RKO (cell line): ENCODE results near the gene KIF26B.

Experiments
- DNase-seq: peaks from one replicate; pipeline ENCODE4 v3.0.0-alpha.2; 2016; ENCODE audit warnings: low spot score

KIF26B gene

DNA sequence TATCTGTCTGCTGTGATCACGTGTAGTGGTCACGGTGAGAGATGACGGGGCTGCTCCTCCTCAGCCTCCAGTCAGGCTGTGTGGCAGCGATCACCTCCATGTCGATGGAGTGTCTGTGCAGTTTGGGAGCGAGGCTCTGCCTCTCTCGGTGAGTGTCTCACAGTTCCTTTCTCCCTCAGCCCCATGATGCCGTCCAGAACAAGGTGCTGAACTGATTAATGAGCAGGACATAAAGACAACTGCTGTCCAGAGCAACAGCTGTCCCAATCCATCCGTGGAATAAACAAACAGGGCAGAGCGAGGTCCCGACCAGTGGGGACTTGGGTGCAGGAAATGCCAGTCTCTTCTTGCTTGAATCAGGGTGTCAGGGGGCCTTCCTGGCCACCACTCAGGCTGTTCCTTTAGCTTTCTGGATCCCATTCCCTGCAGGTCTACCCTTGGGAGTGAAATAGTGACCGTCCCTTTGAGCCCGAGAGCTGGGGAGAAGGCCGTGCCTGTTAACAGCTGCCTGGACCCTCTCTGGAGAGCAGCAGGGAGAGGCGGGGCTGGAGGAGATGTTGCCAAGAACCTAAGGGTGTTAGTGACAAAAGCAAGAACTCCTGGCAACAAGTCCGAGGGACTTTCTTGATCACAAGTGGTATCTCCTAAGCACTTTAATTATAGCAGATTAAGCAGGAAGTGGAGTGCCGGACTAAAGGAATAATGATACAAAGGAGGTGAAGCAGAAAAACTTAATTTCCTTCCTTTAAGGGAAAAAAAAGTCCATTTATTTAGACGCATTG, 443.9 kb downstream of the KIF26B start:
- DNase-seq: no peak

DNA sequence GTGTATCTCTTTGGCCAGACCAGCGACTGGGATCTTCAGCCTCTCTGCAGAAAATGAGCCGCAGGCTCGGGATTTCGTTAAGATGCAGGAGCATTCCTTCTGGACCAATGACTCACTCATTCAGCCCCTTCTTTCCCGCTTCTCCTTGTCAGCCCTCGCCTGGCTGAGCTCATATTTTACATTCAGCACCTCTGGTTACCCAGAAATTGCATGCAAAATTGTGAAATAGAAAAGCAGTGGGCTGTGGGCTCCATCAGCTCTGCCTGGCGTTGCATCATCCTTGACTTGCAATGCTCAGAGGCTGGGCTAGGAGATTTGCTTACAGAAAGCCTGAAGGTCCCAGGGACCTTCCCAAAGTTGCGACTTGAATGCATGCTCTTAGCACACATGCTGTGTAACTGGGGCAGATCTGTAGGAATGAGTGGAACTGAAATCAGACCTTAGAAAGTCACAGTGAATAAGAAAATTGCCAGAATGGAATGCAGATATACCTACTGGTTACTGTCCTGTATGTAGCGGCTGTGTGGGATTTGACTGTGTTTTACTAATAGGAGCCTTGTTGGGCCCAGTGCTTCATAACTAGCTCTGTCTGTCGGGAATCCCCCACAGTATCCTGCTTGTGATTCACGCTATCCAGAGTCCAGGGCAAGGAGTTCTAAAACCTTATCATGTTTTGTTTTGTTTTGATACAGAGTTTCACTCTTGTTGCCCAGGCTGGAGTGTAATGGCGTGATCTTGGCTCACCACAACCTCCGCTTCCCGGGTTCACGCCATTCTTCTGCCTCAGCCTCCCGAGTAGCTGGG, 444.8 kb downstream of the KIF26B start:
- no peak for DNase-seq

DNA sequence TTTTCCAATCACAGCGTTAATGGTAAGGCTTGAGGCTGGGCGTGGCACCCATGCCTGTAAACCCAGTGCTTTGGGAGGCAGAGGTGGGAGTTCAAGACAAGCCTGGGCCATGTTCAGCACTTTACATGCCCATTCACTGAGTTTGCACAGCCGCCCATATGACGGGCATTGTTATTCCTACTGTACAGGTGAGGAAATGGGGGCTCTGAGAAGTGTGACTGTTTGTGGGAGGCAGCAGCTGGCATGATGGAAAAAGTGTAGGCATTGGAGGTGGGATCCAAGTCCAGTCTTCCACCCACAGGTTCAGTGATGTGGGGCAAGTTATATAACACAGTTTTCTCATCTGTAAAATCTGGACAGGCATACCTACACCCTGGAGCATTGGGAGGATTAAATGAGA, 445.9 kb downstream of the KIF26B start:
- DNase-seq: no peak

DNA sequence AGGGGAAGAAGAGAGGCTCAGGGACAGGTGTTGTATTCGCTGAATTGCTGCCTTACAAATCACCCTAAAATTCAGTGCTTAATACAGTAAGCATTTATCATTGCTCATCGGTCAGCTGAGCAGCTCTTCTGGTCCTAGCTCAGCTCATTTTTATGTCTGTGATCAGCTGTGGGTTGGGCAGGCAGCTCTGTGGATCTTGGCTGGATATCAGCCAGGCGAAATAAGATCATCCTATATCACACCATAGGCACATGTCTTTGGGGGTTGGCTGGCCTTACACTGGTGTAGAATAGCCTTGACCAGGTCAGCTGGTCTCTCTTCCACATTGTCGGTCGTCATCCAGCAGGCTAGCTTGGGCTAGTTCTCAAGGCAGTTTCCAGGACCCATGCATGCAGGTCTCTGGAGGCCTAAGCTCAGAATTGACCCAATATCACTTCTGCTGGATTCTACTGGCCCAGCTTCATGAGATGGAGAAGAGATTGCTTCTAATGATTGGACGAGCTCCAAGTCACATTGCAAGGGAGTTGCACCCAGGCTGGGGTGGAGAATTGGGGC, 448.6 kb downstream of the KIF26B start:
- DNase-seq: no peak

DNA sequence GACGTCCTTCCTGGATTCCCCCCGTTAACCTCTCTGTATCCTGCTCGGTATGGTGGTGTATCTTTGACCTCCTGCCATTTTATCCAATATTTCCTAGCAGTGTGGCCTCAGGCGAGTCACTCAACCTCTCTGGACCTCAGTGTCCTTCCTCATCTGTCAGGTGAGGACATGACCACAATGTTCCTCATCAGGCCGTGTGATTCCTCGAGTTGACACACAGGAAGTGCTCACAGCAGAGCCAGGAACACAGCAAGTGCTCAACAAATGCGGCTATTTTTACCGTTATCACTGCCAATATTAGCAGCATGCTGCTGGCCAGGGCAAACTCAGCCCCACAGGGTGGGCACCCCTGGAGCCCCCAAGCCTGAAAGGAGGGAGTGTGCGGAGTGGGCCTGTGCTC, 450.2 kb downstream of the KIF26B start:
- DNase-seq: peak; percentile 5

DNA sequence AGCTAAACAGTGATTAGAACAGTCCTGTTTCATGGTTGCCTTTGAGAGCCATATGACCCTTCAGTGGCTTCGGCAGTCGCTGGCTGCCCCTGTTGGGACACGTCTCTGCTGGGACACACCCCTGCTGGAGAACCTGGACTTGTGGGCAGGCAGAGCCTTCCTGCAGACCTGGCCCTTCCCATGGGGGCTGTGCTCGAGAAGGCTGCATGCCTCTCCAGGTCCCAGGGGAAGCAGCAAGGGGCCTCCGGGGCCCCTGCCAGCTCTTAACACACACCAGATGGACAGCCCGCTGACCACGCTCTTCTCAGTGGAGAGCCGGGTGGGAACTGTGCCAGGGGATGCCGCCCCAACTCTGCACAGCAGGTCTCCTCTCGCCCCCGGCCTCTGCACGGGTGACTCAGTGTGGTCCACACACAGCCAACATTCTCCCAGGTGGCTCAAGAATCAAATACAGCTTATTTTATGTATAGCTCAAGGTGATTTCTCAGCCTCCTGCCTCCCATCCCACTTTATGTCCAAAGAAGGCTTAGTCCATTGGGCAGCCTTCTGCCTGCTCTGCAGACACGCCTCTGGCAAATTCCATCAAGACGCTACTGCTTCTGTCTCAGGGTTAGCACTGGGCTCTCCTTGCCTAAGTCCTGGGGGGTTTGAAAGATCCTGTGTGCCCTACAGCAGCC, 450.8 kb downstream of the KIF26B start:
- DNase-seq: no peak

DNA sequence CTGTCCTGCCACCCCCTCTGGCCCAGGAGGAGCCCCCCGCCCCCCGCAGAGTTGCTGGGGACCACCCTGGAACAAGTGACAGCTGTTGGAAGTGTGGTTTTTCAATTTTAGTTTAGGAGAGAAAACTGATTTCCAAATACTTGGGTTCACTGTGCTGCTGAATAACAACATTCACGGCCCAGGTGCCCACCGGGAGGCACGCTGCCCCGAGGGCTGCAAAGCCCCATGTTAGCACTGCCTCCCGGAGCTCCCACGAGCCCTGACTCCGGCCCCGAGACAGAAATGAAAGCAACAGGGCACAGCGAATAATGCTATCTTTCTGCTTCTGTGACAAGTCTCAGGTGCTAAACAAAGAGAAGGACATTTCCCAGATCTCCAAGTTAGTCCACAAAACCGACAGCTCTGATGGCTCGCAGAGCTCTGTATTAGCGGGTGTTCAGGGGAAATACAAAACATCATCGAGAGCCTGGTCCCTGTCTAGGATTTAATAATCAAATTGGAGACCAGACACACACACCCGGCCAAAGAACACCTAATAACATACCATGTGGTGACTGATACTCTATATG, 451.5 kb downstream of the KIF26B start:
- DNase-seq: no peak

DNA sequence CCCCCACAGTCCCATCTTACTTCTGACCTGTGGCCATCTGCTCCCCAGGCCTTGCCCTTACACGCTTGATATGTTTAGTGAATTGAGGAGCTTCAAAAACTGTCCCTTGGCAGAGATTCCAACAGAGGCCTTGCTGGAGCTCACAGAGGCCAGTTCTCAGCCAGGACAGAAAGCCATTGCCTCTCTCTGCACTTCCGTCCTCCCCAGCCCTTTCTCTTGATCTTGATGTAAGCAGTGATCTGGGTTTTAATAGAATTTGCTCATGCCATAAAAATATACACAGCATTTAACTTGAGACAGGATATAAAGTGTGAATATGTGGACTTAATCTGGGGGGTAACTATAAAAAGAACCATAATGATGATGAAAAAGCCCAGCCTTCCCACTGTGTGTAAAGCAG, 453.5 kb downstream of the KIF26B start:
- DNase-seq: no peak

DNA sequence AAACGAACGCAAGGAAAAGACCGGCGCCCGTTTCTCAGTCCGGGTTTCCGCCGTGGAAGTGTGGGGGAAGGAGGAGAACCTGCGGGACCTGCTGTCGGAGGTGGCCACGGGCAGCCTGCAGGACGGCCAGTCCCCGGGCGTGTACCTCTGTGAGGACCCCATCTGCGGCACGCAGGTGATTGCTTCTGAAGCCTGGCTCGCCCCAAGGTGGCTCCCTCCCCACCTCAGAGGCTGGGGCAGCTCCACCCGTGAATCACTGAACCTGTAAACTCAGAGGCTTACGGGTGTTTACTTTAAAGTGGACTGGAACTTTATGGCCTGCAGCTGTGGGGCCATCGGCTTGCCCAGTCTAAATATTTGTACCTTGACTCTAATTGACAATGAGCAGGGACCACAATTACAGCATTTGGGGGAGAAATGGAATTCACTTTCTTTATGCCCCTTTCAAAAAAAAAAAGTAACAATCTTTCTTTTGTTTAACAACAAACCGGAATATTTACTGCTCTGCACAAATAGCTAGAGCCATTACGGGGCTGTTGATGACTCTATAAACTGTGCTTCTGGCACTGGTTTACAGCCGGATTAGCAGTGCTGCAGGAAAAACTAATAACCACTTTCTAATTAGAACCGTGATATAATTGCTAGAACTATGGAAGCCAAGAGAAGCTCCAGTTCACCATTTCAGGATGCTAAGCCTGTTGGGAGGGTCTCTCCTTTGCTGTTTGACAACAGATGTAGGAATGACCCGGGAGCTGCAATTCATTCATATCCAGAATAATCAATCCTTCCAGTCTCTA, 454.8 kb downstream of the KIF26B start:
- DNase-seq: no peak

DNA sequence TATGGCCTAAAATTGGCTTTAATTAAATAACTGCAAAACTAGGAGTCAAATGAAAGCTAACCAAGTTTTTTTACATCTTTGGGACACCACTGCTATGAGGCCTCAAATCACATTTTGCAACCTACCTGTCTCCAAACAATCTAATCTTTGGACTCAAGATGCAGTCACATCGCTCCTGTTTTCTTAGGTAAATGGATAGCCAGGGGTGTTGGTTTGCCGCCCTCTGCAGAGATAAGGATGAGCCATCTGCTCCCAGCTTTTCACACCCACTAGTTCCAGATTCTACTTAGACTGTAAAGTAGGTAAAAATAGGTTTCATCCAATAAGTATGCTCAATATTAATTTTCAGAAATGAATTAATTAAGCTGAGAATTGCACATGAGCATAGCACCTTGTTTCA, 456.5 kb downstream of the KIF26B start:
- no peak for DNase-seq

DNA sequence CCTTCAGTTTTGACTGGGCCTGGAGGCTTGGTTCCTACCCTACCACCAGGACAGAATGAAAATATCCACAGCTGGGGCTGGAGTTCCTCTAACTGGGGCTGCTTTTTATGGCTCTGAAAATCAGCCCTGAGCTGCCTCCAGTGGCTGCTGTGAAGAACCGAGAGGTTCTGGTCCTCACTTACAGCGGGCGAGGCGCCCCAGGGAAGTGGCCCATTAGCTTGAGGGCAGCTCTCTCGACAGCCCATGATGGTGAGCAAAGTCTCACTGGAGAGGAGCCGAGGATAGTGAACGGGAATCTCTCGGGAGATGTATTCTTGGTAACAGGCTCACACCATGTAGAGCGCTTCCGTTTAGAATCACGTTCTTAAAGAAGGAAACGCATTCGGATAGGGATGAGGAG, 459.7 kb downstream of the KIF26B start:
- DNase-seq: no peak

DNA sequence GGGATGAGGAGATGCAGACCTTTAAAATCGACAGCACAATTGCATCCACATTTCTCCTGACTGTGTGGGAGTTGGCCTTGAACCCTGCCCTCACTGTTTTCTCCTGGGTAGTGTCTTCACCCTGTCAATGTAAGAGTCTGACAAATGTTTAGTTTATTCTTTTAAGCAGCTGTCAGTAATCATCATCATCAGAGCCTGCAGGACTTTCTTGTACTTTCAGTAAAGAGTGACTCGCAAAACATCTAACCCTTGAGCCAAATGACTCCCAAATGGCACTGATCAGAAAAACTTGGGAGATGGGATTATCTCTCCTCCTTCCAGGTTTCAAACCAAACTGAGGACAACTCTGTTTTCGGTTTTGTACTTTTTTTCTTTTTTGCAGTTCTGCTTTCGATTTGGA, 460.2 kb downstream of the KIF26B start:
- no peak for DNase-seq

DNA sequence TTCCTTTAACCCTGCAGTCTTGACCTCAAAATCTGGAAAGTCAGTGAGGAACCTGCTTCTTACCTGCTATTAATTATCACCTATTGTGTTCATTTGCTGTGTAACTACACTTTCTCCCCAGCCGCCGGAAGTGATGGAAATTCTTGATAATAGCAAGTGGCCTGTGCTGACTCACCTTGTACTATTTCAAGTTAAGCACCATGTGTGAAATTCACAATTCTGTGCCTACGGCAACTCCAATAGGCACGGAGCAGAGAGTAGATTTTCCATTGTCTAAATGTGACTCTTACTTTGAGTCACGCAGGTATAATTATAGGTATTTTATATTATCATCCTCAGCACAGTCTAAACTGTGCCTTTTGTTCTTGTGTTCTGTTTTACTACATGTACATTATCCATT, 466.8 kb downstream of the KIF26B start:
- DNase-seq: no peak

DNA sequence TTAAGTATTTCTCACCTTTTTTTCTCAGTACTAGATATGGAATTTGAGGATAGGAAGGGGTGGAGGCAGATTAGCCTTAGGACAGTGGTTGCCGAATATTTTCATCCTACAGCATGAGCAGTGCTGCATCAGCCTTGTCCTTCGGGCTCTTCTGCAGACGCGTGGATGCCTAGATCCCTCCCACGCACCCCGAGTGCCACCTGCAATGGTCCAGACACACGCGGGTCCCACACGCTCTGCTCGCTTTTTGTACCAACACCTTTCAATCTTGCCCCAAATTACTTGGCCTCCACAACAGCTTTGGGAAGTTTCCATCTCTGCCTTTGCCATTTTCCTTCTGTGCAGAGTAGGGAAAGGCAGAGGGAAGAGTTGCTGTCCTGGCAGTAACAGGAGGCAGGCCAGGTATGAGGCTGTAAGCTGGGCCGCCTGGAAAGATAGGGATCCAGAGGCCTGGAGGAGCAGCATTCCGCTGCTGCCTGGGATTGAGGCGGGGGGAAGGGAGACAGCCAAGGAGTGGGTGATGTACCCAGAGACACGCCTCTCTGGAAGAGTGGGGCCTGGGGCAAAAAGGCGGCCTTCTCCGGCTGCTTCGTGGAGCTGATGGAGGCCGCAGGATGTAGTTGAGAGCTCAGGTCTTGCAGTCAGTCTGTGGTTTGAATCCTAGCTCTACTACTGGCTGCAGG, 467.7 kb downstream of the KIF26B start:
- no peak for DNase-seq

DNA sequence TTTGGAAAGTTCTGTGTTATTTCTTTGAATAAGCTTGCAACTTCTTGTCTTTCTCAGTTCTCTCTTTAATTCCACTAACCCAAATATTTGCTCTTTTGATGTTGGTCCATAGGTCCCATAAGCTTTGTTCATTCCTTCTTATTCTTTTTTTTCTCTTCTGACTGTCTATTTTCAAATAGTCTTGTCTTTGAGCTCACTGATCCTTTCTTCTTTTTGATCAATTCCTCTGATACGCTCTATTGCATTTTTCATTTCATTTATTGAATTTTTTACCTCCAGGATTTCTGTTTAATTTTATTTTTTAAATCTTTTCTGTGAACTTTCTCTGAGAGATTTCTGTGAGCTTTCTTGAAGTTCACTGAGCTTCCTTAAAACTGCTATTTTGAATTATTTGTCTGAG, 486.6 kb downstream of the KIF26B start:
- no peak for DNase-seq

DNA sequence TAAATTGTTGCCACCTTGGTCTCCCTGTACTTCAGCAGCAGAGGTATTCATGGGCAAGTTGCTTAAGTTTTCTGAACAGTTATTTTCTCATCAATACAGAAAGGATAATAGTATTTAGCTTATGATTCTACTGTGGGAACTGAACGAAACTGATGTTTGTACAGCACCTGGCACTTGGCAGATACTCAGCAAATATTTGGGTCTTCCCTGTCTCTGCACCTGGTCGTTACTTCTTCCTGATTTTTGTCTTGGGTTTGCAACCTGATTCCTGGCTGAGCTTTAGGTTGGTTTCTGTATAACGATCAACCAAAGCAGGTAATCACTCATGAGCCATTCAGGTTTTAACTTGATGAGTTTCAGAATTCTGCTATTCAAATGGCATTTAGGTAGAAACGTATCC, 490.6 kb downstream of the KIF26B start:
- DNase-seq: no peak

DNA sequence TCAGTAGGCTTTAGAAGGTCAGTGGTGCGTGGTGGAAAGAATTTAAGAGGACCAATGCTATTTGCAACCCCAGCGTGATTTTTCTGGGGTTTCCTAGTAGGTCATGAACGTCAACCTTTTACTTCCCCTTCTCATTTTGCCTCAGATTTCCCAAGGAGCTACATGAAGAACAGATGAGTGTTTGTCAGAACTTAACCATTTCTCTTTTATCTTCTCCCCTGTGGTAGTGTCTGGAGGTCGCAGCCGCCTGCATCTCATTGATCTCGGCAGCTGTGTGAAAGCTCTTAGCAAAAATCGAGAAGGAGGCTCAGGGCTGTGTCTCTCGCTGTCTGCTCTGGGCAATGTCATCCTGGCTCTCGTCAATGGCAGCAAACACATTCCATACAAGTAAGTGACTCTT, 491.1 kb downstream of the KIF26B start:
- DNase-seq: no peak

DNA sequence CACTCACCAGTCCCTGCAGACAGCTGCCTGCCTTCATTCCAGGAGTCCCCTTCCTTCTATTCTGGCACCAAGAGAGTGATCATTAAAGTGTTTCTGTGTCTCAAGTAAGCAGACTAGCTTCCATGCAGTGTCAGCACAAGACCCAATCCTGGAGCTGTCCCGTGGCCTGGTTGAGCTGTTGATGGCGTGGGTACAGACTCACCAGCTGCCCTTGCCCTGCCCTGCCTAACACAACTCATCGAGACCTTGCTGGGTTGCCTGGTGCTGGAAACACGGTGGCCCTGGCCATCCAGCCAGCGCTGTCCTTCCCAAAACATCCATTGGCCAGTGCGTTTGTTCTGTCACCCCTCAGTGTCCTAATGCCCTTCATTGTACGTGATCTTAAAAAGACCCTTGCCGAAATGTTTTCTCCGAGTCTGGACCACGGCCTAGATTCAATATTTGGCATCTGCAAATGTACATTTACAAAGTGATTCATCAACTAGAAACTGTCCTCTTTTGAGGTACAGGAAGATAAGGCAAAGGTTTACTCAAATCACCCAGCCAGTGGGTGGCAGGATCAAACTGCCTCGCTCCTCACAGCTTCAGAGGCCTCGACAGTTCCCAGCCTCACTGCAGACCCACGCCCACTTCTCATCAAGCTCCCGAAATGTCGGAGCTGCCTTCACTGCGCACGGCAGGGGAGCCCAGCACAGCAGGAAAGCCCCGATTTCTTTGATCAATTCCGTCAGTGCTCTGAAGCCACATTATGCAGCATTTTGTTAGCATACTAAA, 494.2 kb downstream of the KIF26B start:
- DNase-seq: no peak

DNA sequence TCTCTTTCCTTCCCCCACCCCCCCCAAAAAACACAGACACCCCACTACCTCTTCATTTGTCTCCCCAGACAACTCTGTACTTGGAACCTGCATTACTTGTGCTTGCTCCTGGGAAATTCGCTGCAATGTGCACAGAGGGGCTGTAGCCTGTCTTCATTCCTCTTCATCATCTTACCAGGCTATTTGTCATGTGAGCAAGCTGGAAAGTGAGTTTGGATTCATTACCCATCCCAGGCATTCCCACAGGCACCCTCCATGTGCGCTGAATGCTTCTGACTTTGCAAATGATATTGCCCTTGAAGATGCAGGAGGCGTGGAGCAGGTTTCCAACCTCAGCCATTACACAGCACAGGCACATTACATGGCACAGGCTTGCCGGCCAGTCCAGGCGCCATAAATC, 494.9 kb downstream of the KIF26B start:
- DNase-seq: no peak

DNA sequence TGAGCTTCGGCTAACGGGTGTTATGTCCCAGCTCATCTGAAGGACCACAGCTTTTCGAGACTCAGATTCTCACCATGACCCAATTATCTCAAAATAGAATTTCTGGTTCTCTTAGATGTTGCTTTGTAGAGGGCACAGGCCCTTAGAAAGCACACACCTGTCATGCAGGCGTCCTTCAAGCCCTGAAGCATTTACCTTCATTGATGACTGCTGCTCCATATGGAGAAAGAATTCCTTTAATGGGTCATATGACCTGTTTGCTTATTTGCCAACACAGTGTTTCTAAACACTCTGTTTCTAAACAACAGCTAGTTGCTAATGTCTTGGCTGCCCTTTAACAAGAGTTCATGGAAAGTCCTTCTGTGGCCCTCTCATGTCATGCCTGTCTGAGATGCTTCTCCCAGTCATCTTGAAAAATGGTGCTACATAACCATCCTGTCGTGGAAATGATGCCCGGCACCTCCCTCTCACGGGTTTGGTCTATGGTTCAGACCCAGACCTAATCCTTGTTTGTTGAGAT, 495.7 kb downstream of the KIF26B start:
- no peak for DNase-seq
